Left lung (tissue), 10 donors: Measurements from ENCODE around the gene UBE2F. TPM values are rescaled to one million over a fixed set of nuclear protein-coding genes. Genes with fewer than 3 reads are reported as not detected.

Source experiments
- ATAC-seq: fragments of 200-7000 bp; cut with Tn5 transposase; one replicate; pipeline ENCODE4 v1.9.1; 2020; ENCODE audit warnings: moderate library complexity
- DNase-seq, 4 donors: peaks; one replicate each; pipeline ENCODE4 v3.0.0-alpha.2; 2013 to 2020
- H3K27ac ChIP-seq, 2 donors: fragments of 200-600 bp; sonication (generic) in 1 of 2; one replicate each; pipeline versions ENCODE4 v1.5.0 to v1.8.0; 2020 to 2021
- H3K27me3 ChIP-seq, 2 donors: fragments of 200-600 bp; sonication (generic) in 1 of 2; one replicate each; pipeline versions ENCODE4 v1.5.0 to v1.8.0; 2020 to 2021
- H3K36me3 ChIP-seq, 2 donors: fragments of 200-600 bp; sonication (generic) in 1 of 2; one replicate each; pipeline versions ENCODE4 v1.5.0 to v1.8.0; 2020 to 2021
- H3K4me1 ChIP-seq, 2 donors: fragments of 200-600 bp; one replicate each; pipeline ENCODE4 v1.8.0; 2021
- H3K4me3 ChIP-seq, 2 donors: fragments of 200-600 bp; sonication (generic) in 1 of 2; one replicate each; pipeline versions ENCODE4 v1.5.0 to v1.8.0; 2020 to 2021; ENCODE audit warnings: mild to moderate bottlenecking in 1 of 2
- H3K9me3 ChIP-seq, 2 donors: fragments of 200-600 bp; sonication (generic) in 1 of 2; one replicate each; pipeline versions ENCODE4 v1.5.0 to v1.8.0; 2020 to 2021
- CTCF ChIP-seq, 2 donors: fragments of 200-600 bp; sonication (generic) in 1 of 2; IDR thresholded peaks; one replicate each; pipeline versions ENCODE4 v1.5.0 to v1.8.0; 2021; ENCODE audit warnings: antibody characterized with exemption in 2 of 2
- intact Hi-C, 2 donors: fragments of 100-400 bp; cut with DNase I; formaldehyde crosslinking; loops; one replicate each; pipeline versions ENCODE4 v1.11.2 to v1.14.2; 2022
- polyA plus RNA-seq, 6 donors: library from polyadenylated mRNA; unstranded; fragments of 120-200 nt; gene quantifications; one replicate each; pipeline ENCODE4 v1.2.1, GENCODE V29; 2013; ENCODE audit not compliant: insufficient read length in 6 of 6
- total RNA-seq, 2 donors: library from RNA; stranded (reverse); fragmentation: NEBNext Ultra II Directional; extraction: Animal tissue kit (Norgen Biotek cat#: 25700); gene quantifications; one replicate each; pipeline ENCODE4 v1.2.1, GENCODE V29; 2021
- donor health status: DM: no; HTN: yes; CAD: no.
- donor health status: DM: no; HTN: no; CAD: no.

Gene UBE2F
- total and polyA plus RNA-seq, 8 donors = 33.9 to 58.9 (median 34.7) TPM

- Histone ChIP-seq H3K27ac (no peak overlapping the region), H3K4me3 (no peak overlapping the region), H3K9me3 (no peaks in the 10 kb centered on the region), H3K4me1 (no peaks in the 10 kb centered on the region), H3K36me3 (peaks cover 0 to 92% of the 10 kb centered on the region in 2 donors), H3K27me3 (no peaks in the 10 kb centered on the region)
- intact Hi-C loops = no loop called here
- ATAC-seq = no peak
- no peak for DNase-seq
- no peak for TF ChIP-seq CTCF (IDR thresholded peaks at IDR 0.05)
Observed at GRCh38 chr2:238042090-238042489, 75.3 kb downstream of the UBE2F start.

- Histone ChIP-seq H3K4me1 (no peaks in the 10 kb centered on the region), H3K36me3 (peaks cover 0 to 83% of the 10 kb centered on the region in 2 donors), H3K9me3 (peaks cover 0 to under 1% of the 10 kb centered on the region in 2 donors), H3K4me3 (no peak overlapping the region), H3K27me3 (no peaks in the 10 kb centered on the region), H3K27ac (no peak overlapping the region)
- intact Hi-C loops = no loop called here
- ATAC-seq = no peak
- DNase-seq = no peak
- TF ChIP-seq CTCF (IDR thresholded peaks at IDR 0.05) = no peak
Observed at GRCh38 chr2:238042849-238043584, 76.2 kb downstream of the UBE2F start.

DNA sequence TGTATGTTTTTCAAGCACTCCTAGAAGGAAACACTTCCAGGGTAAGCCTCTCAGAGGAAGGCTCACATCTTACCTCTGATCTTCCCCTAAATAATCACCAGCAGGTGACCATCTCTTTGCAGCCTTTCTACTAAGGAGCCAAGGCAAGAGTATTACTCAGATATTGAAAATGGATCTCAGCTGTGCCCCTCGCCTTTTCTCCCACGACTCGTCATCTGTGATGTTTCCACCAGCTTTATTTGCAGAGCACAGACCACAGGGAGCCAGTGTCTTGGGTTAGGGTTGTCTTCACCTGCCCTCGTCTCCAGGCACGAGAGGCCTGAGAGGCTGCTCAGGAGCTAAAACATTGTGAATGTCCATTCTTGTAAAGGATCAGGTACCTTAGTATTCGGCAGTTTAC is 77.0 kb downstream of the UBE2F start:
- H3K27ac ChIP-seq = no peak overlapping the region
- peaks cover 0 to 8% of the 10 kb centered on the region in 2 donors for H3K9me3 ChIP-seq
- DNase-seq (no peak), ATAC-seq (no peak)
- no peaks in the 10 kb centered on the region for H3K27me3 ChIP-seq
- intact Hi-C loops = no loop called here
- no peaks in the 10 kb centered on the region for H3K4me1 ChIP-seq
- TF ChIP-seq CTCF (IDR thresholded peaks at IDR 0.05) = no peak
- H3K36me3 ChIP-seq = peaks cover 0 to 75% of the 10 kb centered on the region in 2 donors
- no peak overlapping the region for H3K4me3 ChIP-seq

GRCh38 chr2:238045575-238045974 is 78.8 kb downstream of the UBE2F start:
- Histone ChIP-seq H3K36me3 (peaks cover 0 to 58% of the 10 kb centered on the region in 2 donors), H3K9me3 (peaks cover 0 to 8% of the 10 kb centered on the region in 2 donors), H3K4me1 (no peaks in the 10 kb centered on the region), H3K27ac (no peak overlapping the region), H3K4me3 (no peak overlapping the region), H3K27me3 (no peaks in the 10 kb centered on the region)
- no peak for ATAC-seq
- DNase-seq = no peak
- TF ChIP-seq CTCF (IDR thresholded peaks at IDR 0.05) = no peak
- intact Hi-C loops = no loop called here

GRCh38 chr2:238046725-238047270 is 80.0 kb downstream of the UBE2F start:
- H3K4me1 ChIP-seq = no peaks in the 10 kb centered on the region

More at GRCh38 chr2:238046725-238047270, 80.0 kb downstream of the UBE2F start:
- no peak for TF ChIP-seq CTCF (IDR thresholded peaks at IDR 0.05)
- intact Hi-C loops = no loop called here
- peaks cover 0 to 45% of the 10 kb centered on the region in 2 donors for H3K36me3 ChIP-seq
- no peak overlapping the region for H3K4me3 ChIP-seq
- peaks cover 0 to 8% of the 10 kb centered on the region in 2 donors for H3K9me3 ChIP-seq
- DNase-seq (no peak), ATAC-seq (no peak)
- no peaks in the 10 kb centered on the region for H3K27me3 ChIP-seq
- no peak overlapping the region for H3K27ac ChIP-seq
